ENCODE results near the gene APOBEC3C. TPM values are rescaled to one million over a fixed set of nuclear protein-coding genes. Genes with fewer than 3 reads are reported as not detected.

Gene APOBEC3C
- total and polyA plus RNA-seq, 7 donors = 5.3 to 33.6 (median 12.3) TPM

DNA sequence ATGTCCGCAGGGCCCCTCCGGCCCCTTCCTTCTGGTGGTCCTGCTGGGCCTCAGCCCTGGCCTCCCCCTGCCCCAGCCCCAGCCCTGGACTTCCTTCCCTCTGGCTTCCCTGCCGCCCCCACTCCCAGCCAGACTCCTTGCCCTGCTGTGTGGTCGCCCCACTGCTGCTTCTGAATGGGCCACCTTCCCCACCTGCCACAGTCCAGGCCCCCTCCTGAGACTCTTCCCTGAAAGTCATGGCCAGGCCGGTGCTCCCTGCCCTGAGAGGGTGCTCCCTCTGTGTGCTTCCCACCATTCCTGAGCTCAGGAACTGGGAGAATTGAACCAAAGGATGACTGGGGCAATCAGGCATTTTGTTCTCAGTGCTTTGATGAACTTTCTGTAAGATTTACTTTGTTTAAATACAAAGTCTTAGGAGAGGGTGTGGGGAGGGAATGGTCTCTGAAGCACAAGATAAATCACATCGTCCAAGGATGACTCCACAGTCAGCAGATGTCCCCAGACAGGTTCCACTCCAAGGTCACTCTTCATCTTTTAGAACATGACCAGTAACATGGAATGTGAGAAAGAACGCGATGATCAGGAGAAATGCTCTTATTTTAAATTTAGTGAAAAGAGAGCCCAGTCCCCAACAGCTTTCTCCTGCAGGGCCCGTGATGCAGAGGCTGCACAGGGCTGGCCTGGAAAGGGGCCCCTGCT, 7.6 kb downstream of the APOBEC3C start:
- H3K4me1 ChIP-seq = peaks cover 0 to 20% (median 16%) of the 10 kb centered on the region in 4 donors
- H3K27me3 ChIP-seq = no peaks in the 10 kb centered on the region
- intact Hi-C loops (cut with DNase I) = no loop called here
- no peak for DNase-seq
- peak overlapping the region; percentile 65 to 82 (median 79) for H3K27ac ChIP-seq
- 31 to 34% methylated on average over 9 of the region's 9 CpGs for WGBS, 2 donors
- H3K36me3 ChIP-seq = peaks cover 0 to 4% (median 0%) of the 10 kb centered on the region in 4 donors
- H3K4me3 ChIP-seq = peak overlapping the region; percentile 24 to 43 (median 38)
- H3K9me3 ChIP-seq = no peaks in the 10 kb centered on the region
- no peak for TF ChIP-seq EP300 (IDR thresholded peaks at IDR 0.05)
- TF ChIP-seq POLR2A (IDR thresholded peaks at IDR 0.05) = no peak

DNA sequence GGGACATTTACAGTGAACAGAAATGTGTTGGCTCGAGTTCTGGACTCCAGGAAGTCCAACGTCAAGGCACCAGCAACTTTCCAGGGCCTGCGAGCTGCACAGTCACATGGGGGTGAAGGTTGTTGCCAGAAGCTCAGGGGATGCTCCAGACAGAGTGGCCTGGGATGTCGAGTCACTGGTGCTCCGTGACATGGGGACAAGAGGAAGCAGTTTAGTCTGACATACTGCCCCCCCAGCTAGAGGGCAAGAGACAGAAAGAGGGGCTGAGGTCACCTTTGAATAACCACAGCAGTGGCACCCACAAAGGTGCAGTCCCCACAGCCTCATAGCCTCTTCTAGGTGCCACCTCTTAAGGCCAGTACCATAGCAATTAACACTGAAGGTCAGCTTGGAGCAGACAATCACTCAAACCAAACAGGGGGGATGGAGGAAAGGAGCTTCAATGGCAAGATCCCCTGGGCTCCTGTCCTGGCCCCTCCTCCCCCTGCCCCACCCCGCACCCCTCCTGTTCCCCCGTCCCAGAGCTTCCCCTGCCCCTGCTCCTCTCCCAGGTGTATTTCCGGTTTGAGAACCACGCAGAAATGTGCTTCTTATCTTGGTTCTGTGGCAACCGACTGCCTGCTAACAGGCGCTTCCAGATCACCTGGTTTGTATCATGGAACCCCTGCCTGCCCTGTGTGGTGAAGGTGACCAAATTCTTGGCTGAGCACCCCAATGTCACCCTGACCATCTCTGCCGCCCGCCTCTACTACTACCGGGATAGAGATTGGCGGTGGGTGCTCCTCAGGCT, 10.7 kb downstream of the APOBEC3C start:
- H3K27ac ChIP-seq = no peak overlapping the region
- 83 to 84% methylated on average over 15 of the region's 15 CpGs for WGBS, 2 donors

DNA sequence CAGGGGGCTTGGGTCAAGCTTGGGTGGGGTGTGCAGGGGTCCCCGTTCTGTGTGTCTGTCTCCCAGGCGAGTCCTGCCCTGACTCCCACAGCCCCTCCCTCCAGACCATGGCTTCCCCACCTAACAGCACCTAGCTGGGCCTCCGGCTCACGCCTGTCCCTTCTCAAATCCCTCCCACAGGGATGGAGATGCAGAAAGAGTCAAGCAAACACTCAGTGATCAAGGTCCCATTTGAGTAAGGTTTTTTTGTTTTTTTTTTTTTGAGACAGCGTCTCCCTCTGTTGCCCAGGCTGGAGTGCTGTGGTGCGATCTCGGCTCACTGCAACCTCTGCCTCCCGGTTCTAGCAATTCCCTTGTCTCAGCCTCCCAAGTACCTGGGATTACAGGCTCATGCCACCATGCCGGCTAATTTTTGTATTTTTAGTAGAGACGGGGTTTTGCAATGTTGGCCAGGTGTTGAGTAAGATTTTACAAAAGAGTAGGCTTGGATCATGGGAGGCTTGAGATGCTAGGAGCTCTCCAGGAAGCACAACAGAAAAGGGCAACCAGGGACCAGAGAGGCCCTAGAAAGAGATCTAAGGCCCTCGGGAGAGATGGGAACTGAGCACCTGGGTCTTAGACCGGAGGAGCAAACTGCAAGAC, 12.6 kb downstream of the APOBEC3C start:
- Histone ChIP-seq H3K4me1 (peaks cover 0 to 9% (median 9%) of the 10 kb centered on the region in 4 donors), H3K27me3 (no peaks in the 10 kb centered on the region), H3K9me3 (no peaks in the 10 kb centered on the region), H3K36me3 (peaks cover 0 to 4% (median 0%) of the 10 kb centered on the region in 4 donors), H3K27ac (no peak overlapping the region), H3K4me3 (no peak overlapping the region)
- 86 to 93% methylated on average over 12 of the region's 12 CpGs for WGBS, 2 donors
- intact Hi-C loops (cut with DNase I) = no loop called here
- DNase-seq = no peak
- no peak for TF ChIP-seq EP300 (IDR thresholded peaks at IDR 0.05)

More for the DNA sequence above, 10.7 kb downstream of the APOBEC3C start:
- DNase-seq = no peak
- TF ChIP-seq, protein P1, sequence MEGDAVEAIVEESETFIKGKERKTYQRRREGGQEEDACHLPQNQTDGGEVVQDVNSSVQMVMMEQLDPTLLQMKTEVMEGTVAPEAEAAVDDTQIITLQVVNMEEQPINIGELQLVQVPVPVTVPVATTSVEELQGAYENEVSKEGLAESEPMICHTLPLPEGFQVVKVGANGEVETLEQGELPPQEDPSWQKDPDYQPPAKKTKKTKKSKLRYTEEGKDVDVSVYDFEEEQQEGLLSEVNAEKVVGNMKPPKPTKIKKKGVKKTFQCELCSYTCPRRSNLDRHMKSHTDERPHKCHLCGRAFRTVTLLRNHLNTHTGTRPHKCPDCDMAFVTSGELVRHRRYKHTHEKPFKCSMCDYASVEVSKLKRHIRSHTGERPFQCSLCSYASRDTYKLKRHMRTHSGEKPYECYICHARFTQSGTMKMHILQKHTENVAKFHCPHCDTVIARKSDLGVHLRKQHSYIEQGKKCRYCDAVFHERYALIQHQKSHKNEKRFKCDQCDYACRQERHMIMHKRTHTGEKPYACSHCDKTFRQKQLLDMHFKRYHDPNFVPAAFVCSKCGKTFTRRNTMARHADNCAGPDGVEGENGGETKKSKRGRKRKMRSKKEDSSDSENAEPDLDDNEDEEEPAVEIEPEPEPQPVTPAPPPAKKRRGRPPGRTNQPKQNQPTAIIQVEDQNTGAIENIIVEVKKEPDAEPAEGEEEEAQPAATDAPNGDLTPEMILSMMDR (IDR thresholded peaks at IDR 0.05) = no peak
- no peak for TF ChIP-seq POLR2AphosphoS5 (IDR thresholded peaks at IDR 0.05)
- no peak for TF ChIP-seq EP300 (IDR thresholded peaks at IDR 0.05)
- no peak for TF ChIP-seq POLR2A (IDR thresholded peaks at IDR 0.05)
- H3K27me3 ChIP-seq = no peaks in the 10 kb centered on the region
- no peaks in the 10 kb centered on the region for H3K9me3 ChIP-seq
- peaks cover 0 to 20% (median 16%) of the 10 kb centered on the region in 4 donors for H3K4me1 ChIP-seq
- H3K36me3 ChIP-seq = peaks cover 0 to 4% (median 0%) of the 10 kb centered on the region in 4 donors
- intact Hi-C loops (cut with DNase I) = no loop called here
- no peak overlapping the region for H3K4me3 ChIP-seq

DNA sequence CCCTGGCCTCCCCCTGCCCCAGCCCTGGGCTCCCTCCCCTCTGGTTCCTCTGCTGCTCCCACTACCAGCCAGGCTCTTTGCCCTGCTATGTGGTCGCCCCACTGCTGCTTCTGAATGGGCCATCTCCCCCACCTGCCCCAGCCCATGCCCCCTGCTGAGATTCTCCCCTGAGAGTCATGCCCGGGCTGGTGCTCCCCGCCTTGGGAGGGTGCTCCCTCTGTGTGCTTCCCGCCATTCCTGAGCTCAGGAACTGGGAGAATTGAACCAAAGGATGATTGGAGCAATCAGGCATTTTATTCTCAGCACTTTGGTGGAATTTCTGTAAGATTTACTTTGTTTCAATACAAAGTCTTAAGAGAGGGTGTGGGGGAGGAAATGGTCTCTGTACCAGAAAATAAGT, 13.7 kb downstream of the APOBEC3C start:
- no peaks in the 10 kb centered on the region for H3K4me1 ChIP-seq
- no peaks in the 10 kb centered on the region for H3K27me3 ChIP-seq
- H3K36me3 ChIP-seq = peaks cover 0 to 4% (median 0%) of the 10 kb centered on the region in 4 donors
- no peaks in the 10 kb centered on the region for H3K9me3 ChIP-seq
- H3K4me3 ChIP-seq = no peak overlapping the region
- WGBS, 2 donors = 90 to 92% methylated on average over 4 of the region's 4 CpGs
- no peak for DNase-seq
- intact Hi-C loops (cut with DNase I) = no loop called here
- no peak for TF ChIP-seq POLR2A (IDR thresholded peaks at IDR 0.05)
- TF ChIP-seq, protein P1 (IDR thresholded peaks at IDR 0.05) = no peak
- TF ChIP-seq EP300 (IDR thresholded peaks at IDR 0.05) = no peak
- no peak for TF ChIP-seq POLR2AphosphoS5 (IDR thresholded peaks at IDR 0.05)
- no peak overlapping the region for H3K27ac ChIP-seq

DNA sequence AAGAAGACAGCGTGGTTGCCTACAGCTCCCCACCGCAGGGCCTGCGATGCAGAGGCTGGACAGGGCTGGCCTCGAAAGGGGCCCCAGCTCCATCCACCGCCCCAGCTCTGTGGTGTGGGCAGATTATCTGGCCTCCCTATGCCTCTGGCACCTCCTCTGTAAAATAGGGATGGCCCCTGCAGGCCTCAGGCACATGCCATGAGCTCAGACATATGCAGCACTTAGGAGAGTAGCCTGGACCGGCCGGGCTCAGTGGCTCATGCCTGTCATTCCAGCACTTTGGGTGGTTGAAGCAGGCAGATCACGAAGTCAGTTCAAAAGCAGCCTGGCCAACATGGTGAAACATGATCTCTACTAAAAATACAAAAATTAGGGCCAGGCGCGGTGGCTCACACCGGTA, 14.2 kb downstream of the APOBEC3C start:
- no peak overlapping the region for H3K27ac ChIP-seq
- intact Hi-C loops (cut with DNase I) = no loop called here
- no peaks in the 10 kb centered on the region for H3K27me3 ChIP-seq
- no peak overlapping the region for H3K4me3 ChIP-seq
- DNase-seq = no peak
- no peaks in the 10 kb centered on the region for H3K4me1 ChIP-seq
- no peaks in the 10 kb centered on the region for H3K9me3 ChIP-seq
- WGBS, 2 donors = 93 to 96% methylated on average over 11 of the region's 11 CpGs
- TF ChIP-seq, protein P1 (IDR thresholded peaks at IDR 0.05) = no peak
- no peak for TF ChIP-seq POLR2A (IDR thresholded peaks at IDR 0.05)
- TF ChIP-seq POLR2AphosphoS5 (IDR thresholded peaks at IDR 0.05) = no peak
- TF ChIP-seq EP300 (IDR thresholded peaks at IDR 0.05) = no peak
- H3K36me3 ChIP-seq = peaks cover 0 to 4% (median 0%) of the 10 kb centered on the region in 4 donors
